Gastrocnemius medialis (tissue), 4 donors: ENCODE results near the gene RBCK1. TPM values are rescaled to one million over a fixed set of nuclear protein-coding genes. Genes with fewer than 3 reads are reported as not detected.

Experiments used
- ATAC-seq, 2 donors: fragments of 150-250 bp; one replicate each; pipeline ENCODE4 v1.9.1; 2016
- DNase-seq, 2 donors: peaks; one replicate each; pipeline ENCODE4 v3.0.0-alpha.2; 2019
- H3K27ac ChIP-seq, 4 donors: fragments of 200-600 bp; sonication (generic); 1 replicate in 1 of 4; 2 replicates in 3 of 4; pipeline ENCODE4 v1.5.1; 2016 to 2018; ENCODE audit warnings: mild to moderate bottlenecking in 2 of 4, moderate library complexity in 1 of 4
- H3K27me3 ChIP-seq, 3 donors: fragments of 200-600 bp; sonication (generic) in 2 of 3; 1 replicate in 1 of 3; 2 replicates in 2 of 3; pipeline versions ENCODE4 v1.5.1 to v1.6.0; 2016 to 2019; ENCODE audit warnings: mild to moderate bottlenecking in 1 of 3, moderate library complexity in 1 of 3
- H3K36me3 ChIP-seq, 2 donors: fragments of 200-600 bp; sonication (generic) in 1 of 2; one replicate each; pipeline ENCODE4 v1.5.1; 2017 to 2018
- H3K4me1 ChIP-seq, 2 donors: fragments of 200-600 bp; sonication (generic) in 1 of 2; one replicate each; pipeline ENCODE4 v1.5.1; 2016 to 2017; ENCODE audit warnings: mild to moderate bottlenecking in 2 of 2
- H3K4me3 ChIP-seq, 4 donors: fragments of 200-600 bp; sonication (generic) in 3 of 4; 1 replicate in 1 of 4; 2 replicates in 3 of 4; pipeline ENCODE4 v1.5.1; 2016 to 2019; ENCODE audit warnings: mild to moderate bottlenecking in 2 of 4
- H3K9me3 ChIP-seq, 3 donors: fragments of 200-600 bp; sonication (generic) in 2 of 3; 1 replicate in 1 of 3; 2 replicates in 2 of 3; pipeline ENCODE4 v1.5.1; 2016 to 2019
- POLR2A ChIP-seq, 2 donors: fragments of 450-650 bp; IDR thresholded peaks; one replicate each; pipeline ENCODE4 v1.6.1; 2017; ENCODE audit warnings: antibody characterized with exemption in 2 of 2, mild to moderate bottlenecking in 2 of 2, moderate library complexity in 2 of 2
- in situ Hi-C, 4 donors: fragments of 200-750 bp; cut with MboI; loops; one replicate each; pipeline versions ENCODE4 v1.15.0 to v1.8.0; 2017; ENCODE audit warnings: low sequenced_read_pairs in 4 of 4
- intact Hi-C: fragments of 100-400 bp; cut with DNase I; formaldehyde crosslinking; loops from one replicate; pipeline ENCODE4 v1.15.1; 2023; ENCODE audit warnings: low total_unique reads
- total RNA-seq, 4 donors: library from RNA; depleted of rRNA; stranded (reverse); fragments of >200 nt; gene quantifications; one replicate each; pipeline versions ENCODE4 v1.1.0 to v1.2.3, GENCODE V29; 2016
- TF ChIP-seq, protein P1 (sequence below), 5 experiments: fragments of 450-650 bp in 3 of 5; fragments of 200-600 bp in 2 of 5; sonication (generic) in 2 of 5; IDR thresholded peaks in 4 of 5; conservative IDR thresholded peaks in 1 of 5; 1 replicate in 4 of 5; 2 replicates in 1 of 5; pipeline ENCODE4 v1.5.1; 2016 to 2019; ENCODE audit warnings: antibody characterized with exemption in 5 of 5, mild to moderate bottlenecking in 3 of 5, moderate library complexity in 3 of 5

The RBCK1 gene
- total RNA-seq, 4 donors from 2014 or later, result 38.6 to 76.5 (median 62.6) TPM

DNA sequence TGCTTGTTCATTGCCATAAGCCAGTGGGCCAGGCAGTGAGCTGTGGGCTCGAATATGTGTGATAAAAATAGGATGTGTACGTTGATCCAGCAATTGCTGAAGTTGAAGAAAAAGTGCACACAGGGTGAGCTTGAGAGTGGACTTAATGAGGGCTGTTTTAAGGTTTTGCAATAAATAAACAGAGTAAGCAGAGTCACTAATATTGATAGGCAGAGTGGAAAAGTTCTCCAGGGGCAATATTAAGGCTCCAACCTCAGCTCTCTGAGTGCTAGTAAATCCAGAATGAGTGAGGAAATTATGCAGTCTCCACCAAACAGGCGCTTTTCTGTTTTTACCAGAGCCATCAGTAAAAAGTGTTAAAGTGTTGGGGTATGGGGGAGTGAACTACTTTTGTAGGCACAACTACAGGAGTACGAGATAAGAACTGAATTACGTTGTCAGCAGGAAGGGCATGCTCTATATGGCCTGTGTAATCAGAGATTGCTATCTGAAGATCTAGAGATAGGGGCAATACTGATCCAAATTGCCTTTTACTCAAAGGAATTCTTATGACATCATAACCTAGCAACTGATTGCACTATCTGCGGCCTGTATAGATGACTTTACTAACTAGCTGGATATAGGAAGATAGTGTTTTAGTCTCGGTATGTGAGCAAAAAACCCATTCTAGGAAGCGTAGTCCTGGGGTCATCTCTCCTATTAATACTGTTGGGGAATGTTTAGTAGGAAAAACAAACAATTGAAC, 61.8 kb downstream of the RBCK1 start:
- intact Hi-C loops (no loop called here), in situ Hi-C loops (loop anchor here in 1 of 4 donors (10.0 kb wide), 1 partner anchor 55 kb away; no protein-coding TSS in a partner anchor)
- Histone ChIP-seq H3K27ac (no peak overlapping the region), H3K4me1 (no peaks in the 10 kb centered on the region), H3K4me3 (no peak overlapping the region), H3K27me3 (peaks cover 0 to 3% (median 0%) of the 10 kb centered on the region in 3 donors), H3K9me3 (no peaks in the 10 kb centered on the region), H3K36me3 (no peaks in the 10 kb centered on the region)
- ATAC-seq, result no peak
- TF ChIP-seq, protein P1, sequence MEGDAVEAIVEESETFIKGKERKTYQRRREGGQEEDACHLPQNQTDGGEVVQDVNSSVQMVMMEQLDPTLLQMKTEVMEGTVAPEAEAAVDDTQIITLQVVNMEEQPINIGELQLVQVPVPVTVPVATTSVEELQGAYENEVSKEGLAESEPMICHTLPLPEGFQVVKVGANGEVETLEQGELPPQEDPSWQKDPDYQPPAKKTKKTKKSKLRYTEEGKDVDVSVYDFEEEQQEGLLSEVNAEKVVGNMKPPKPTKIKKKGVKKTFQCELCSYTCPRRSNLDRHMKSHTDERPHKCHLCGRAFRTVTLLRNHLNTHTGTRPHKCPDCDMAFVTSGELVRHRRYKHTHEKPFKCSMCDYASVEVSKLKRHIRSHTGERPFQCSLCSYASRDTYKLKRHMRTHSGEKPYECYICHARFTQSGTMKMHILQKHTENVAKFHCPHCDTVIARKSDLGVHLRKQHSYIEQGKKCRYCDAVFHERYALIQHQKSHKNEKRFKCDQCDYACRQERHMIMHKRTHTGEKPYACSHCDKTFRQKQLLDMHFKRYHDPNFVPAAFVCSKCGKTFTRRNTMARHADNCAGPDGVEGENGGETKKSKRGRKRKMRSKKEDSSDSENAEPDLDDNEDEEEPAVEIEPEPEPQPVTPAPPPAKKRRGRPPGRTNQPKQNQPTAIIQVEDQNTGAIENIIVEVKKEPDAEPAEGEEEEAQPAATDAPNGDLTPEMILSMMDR (IDR thresholded peaks at IDR 0.05 in 4 of 5, conservative IDR thresholded peaks at IDR 0.05 in 1 of 5), result no peak
- TF ChIP-seq POLR2A (IDR thresholded peaks at IDR 0.05), result no peak
- DNase-seq, result no peak

DNA sequence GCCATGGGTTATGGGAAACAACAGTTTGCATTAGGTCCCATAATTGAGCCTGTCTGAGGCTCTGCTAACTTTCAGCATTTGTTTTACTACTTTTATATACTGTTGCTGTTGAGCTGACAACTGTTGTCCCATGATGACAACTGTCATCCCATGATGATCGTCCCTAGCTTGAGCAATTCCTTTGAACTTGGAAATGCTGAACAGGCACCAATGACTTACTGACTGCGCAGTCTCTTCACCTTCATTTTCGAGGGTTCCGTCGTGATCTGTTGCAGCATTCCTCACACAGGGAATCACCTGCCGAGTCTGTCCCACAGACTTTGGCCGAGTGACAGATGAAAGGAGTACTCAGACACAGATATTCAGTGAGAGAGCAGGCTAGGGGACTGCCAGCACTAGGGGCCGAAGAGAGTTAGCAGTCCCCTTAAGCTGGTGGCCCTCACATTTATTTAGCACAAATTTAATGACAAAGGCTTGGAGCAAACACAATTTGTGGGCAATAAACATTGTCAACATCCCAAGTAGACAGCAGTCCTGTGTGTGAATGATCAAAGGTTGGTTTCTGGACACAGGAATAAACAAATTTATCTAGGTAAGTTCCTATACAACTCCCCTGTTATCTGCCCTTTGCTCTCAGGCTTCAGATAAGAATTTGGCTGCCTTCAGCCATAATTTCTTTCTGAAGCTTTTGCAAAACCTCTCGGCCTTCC, 64.2 kb downstream of the RBCK1 start:
- H3K27ac ChIP-seq, result no peak overlapping the region
- in situ Hi-C loops (loop anchor here in 1 of 4 donors (10.0 kb wide), 1 partner anchor 57 kb away; no protein-coding TSS in a partner anchor), intact Hi-C loops (no loop called here)
- no peaks in the 10 kb centered on the region for H3K9me3 ChIP-seq
- no peak for ATAC-seq
- H3K36me3 ChIP-seq, result no peaks in the 10 kb centered on the region
- H3K27me3 ChIP-seq, result peaks cover 0 to 3% (median 0%) of the 10 kb centered on the region in 3 donors
- no peak overlapping the region for H3K4me3 ChIP-seq
- TF ChIP-seq POLR2A (IDR thresholded peaks at IDR 0.05), result no peak
- TF ChIP-seq, protein P1 (IDR thresholded peaks at IDR 0.05 in 4 of 5, conservative IDR thresholded peaks at IDR 0.05 in 1 of 5), result no peak
- no peak for DNase-seq
- no peaks in the 10 kb centered on the region for H3K4me1 ChIP-seq

DNA sequence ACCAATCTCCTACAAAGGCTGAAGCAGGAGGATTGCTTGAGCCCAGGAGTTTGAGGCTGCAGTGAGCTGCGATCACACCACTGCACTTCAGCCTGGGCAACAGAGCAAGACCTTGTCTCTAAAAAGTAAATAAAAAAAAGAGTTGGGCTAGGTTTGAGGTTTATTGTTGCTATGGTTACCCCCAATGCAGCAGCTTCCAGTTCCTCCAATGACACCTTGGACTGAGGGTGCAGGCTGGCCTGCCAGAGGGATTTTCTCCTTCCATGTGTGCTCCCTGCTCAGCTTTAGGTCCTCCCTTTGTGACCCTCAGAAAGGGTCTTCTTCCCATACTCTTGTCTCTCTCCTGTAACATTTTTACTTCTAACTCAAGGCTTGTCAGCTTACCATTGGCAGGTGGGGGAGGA, 64.8 kb downstream of the RBCK1 start:
- no peak overlapping the region for H3K4me3 ChIP-seq
- H3K36me3 ChIP-seq, result no peaks in the 10 kb centered on the region
- TF ChIP-seq POLR2A (IDR thresholded peaks at IDR 0.05), result no peak
- TF ChIP-seq, protein P1 (IDR thresholded peaks at IDR 0.05 in 4 of 5, conservative IDR thresholded peaks at IDR 0.05 in 1 of 5), result no peak
- no peak for DNase-seq
- intact Hi-C loops, result no loop called here
- in situ Hi-C loops, result loop anchor here in 1 of 4 donors (10.0 kb wide), 1 partner anchor 58 kb away; no protein-coding TSS in a partner anchor
- H3K9me3 ChIP-seq, result no peaks in the 10 kb centered on the region
- no peaks in the 10 kb centered on the region for H3K4me1 ChIP-seq
- no peak for ATAC-seq
- H3K27me3 ChIP-seq, result peaks cover 0 to 3% (median 0%) of the 10 kb centered on the region in 3 donors
- H3K27ac ChIP-seq, result no peak overlapping the region

DNA sequence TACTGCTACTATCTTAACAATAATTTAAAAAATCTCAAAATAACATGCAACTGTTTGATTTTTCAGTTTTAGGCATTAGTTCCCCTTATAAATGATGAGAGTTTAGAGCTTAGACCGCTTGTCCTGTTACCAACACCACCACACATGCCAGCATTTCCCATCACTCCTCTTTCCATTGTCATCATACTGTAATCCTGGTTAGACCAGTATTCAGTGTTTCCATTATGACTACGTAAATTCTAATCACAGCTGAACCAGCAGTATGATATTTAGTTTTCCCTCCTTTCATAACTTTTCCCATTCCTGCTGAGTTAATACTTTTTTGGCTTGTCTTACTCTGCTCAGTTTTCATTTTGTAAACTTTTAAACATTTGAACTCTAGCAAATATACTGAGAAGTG, 66.5 kb downstream of the RBCK1 start:
- intact Hi-C loops, result no loop called here
- DNase-seq, result no peak
- TF ChIP-seq, protein P1 (IDR thresholded peaks at IDR 0.05 in 4 of 5, conservative IDR thresholded peaks at IDR 0.05 in 1 of 5), result no peak
- TF ChIP-seq POLR2A (IDR thresholded peaks at IDR 0.05), result no peak

More for the DNA sequence above, 66.5 kb downstream of the RBCK1 start:
- in situ Hi-C loops, result loop anchor here in 1 of 4 donors (10.0 kb wide), 1 partner anchor 60 kb away; no protein-coding TSS in a partner anchor
- no peak overlapping the region for H3K27ac ChIP-seq
- no peaks in the 10 kb centered on the region for H3K4me1 ChIP-seq
- no peaks in the 10 kb centered on the region for H3K9me3 ChIP-seq
- H3K27me3 ChIP-seq, result no peaks in the 10 kb centered on the region
- ATAC-seq, result no peak
- H3K36me3 ChIP-seq, result no peaks in the 10 kb centered on the region
- H3K4me3 ChIP-seq, result no peak overlapping the region
